ENCODE data around the gene RBM47.

GRCh38 chr4:40445671-40446070 is 184.0 kb downstream of the RBM47 start:
- TF ChIP-seq POLR2A (IDR thresholded peaks at IDR 0.05; ENCODE audit: low read depth, low read length), result no peak
- no peak for TF ChIP-seq TAF1 (IDR thresholded peaks at IDR 0.05; ENCODE audit: low read depth, low read length)
- no peak for TF ChIP-seq POLR2AphosphoS5 (IDR thresholded peaks at IDR 0.05; ENCODE audit: low read depth, low read length)
